ENCODE measurements around the gene BACH1. TPM values are rescaled to one million over a fixed set of nuclear protein-coding genes. Genes with fewer than 3 reads are reported as not detected.

Gene BACH1
- total RNA-seq, 1 donor = 112 TPM

GRCh38 chr21:29330797-29331196 is 32.1 kb downstream of the BACH1 start:
- DNase-seq (ENCODE audit: low read depth) = no peak
- no peak for TF ChIP-seq CTCF (IDR thresholded peaks at IDR 0.05; ENCODE audit: insufficient read depth, low read depth, low read length)

GRCh38 chr21:29332461-29333362 is 34.0 kb downstream of the BACH1 start:
- no peak for TF ChIP-seq CTCF (IDR thresholded peaks at IDR 0.05; ENCODE audit: insufficient read depth, low read depth, low read length)
- H3K4me3 ChIP-seq (ENCODE audit: low read depth, low read length) = no peak overlapping the region
- DNase-seq (ENCODE audit: low read depth) = peak; percentile 62

More at GRCh38 chr21:29330797-29331196, 32.1 kb downstream of the BACH1 start:
- H3K4me3 ChIP-seq (ENCODE audit: low read depth, low read length) = no peak overlapping the region

GRCh38 chr21:29333406-29333805 is 34.7 kb downstream of the BACH1 start:
- TF ChIP-seq CTCF (IDR thresholded peaks at IDR 0.05; ENCODE audit: insufficient read depth, low read depth, low read length) = no peak

GRCh38 chr21:29334717-29335428 is 36.2 kb downstream of the BACH1 start:
- H3K4me3 ChIP-seq (ENCODE audit: low read depth, low read length) = no peak overlapping the region
- TF ChIP-seq CTCF (IDR thresholded peaks at IDR 0.05; ENCODE audit: insufficient read depth, low read depth, low read length) = no peak
- DNase-seq (ENCODE audit: low read depth) = peak; percentile 89

More at GRCh38 chr21:29333406-29333805, 34.7 kb downstream of the BACH1 start:
- no peak overlapping the region for H3K4me3 ChIP-seq (ENCODE audit: low read depth, low read length)
- no peak for DNase-seq (ENCODE audit: low read depth)

- no peak overlapping the region for H3K4me3 ChIP-seq (ENCODE audit: low read depth, low read length)
- peak; percentile 9 for TF ChIP-seq CTCF (IDR thresholded peaks at IDR 0.05; ENCODE audit: insufficient read depth, low read depth, low read length)
- DNase-seq (ENCODE audit: low read depth) = no peak
Observed at GRCh38 chr21:29335720-29336119, 37.0 kb downstream of the BACH1 start.

- no peak for DNase-seq (ENCODE audit: low read depth)
- no peak overlapping the region for H3K4me3 ChIP-seq (ENCODE audit: low read depth, low read length)
- no peak for TF ChIP-seq CTCF (IDR thresholded peaks at IDR 0.05; ENCODE audit: insufficient read depth, low read depth, low read length)
Observed at GRCh38 chr21:29338256-29338655, 39.5 kb downstream of the BACH1 start.

Data from fibroblast of villous mesenchyme (primary cell).